ENCODE data around the gene PTP4A2. TPM values are rescaled to one million over a fixed set of nuclear protein-coding genes. Genes with fewer than 3 reads are reported as not detected.
"Not testable (repeated sequence)": the region's sequence is repeated elsewhere in the genome, so short reads cannot be mapped to it uniquely, and the experiment has no call there.

Gene PTP4A2
- total RNA-seq, 2 experiments from 2014 or later, result 401 to 507 TPM

DNA sequence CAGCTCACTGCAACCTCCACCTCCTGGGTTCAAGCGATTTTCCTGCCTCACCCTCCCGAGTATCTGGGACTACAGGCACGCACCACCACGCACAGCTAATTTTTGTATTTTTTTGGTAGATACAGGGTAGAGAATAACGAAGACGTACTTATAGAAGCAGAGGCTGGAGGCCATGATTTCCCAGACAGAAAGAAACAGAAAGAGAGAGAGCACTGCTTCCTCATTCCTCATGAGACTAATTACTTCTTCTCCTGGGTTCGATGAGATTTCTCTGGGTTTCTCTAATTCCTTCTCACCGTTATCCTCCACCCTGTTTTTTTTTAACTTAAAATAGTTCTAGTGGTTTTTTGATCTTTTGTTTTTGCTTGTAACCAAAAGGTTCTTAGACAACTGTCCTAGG lies 23.4 kb upstream of the PTP4A2 start:
- CTCF ChIA-PET, result interaction anchor here (0.8 to 19.2 kb wide), 10 partner anchors 10 to 172 kb away, joined by 3 to 530 read pairs (median 42); partner anchors contain the start of genes PTP4A2 and SPOCD1
- Mint-ChIP-seq H3K27me3 (peaks cover 3% of the 10 kb centered on the region), H3K27ac (peak overlapping the region; percentile 78), H3K36me3 (no peaks in the 10 kb centered on the region), H3K4me1 (peaks cover 74% of the 10 kb centered on the region), H3K9me3 (ENCODE audit: low read depth) (no peaks in the 10 kb centered on the region), H3K4me3 (no peak overlapping the region)
- no peak for ATAC-seq
- DNase-seq, result no peak

DNA sequence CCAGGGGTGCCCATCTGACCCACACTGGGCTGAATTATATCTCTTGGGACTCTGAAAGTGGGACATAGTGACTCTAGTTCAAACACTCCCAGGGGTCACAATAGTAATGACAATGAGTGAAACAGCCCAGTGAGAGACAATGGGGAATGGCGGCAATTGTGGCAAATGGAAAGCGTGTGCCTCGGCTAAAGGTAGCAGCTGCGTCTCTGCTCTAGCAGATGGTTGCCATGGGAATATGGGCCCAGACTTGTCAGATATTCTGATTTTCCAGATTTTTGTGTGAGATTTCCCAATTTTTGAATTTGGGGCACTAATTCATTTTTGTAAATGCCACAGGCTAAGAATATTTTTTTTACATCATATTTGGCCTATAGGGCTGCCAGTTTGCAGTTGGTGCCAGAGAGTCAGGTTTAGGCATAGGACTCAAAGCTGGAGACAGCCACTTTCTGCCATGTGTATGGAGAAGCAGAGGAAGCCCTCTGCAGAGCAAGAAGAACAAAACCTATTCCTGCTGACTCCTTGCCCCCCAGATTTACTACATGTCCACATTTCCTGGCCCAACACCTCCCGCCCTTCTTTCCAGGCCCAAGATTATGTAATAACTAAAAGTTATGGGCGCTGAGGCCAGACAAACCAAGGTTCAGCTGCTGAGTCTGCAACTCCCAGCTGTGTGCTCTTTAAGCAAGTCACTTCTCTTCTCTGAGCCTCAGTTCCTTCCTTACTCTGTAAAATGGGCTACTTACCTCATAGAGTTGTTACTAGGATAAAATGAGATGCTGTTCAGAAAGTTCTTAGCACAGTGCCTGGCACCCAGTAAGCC lies 21.6 kb upstream of the PTP4A2 start:
- Mint-ChIP-seq H3K9me3 (ENCODE audit: low read depth) (no peaks in the 10 kb centered on the region), H3K36me3 (no peaks in the 10 kb centered on the region), H3K27ac (peak overlapping the region; percentile 58), H3K4me1 (peaks cover 89% of the 10 kb centered on the region), H3K27me3 (peaks cover 3% of the 10 kb centered on the region), H3K4me3 (no peak overlapping the region)
- ATAC-seq (no peak), DNase-seq (no peak)
- CTCF ChIA-PET, result interaction anchor here (1.0 to 19.2 kb wide), 3 partner anchors 20 to 146 kb away, joined by 3 to 530 read pairs (median 110); partner anchors contain the start of genes PTP4A2 and SPOCD1

DNA sequence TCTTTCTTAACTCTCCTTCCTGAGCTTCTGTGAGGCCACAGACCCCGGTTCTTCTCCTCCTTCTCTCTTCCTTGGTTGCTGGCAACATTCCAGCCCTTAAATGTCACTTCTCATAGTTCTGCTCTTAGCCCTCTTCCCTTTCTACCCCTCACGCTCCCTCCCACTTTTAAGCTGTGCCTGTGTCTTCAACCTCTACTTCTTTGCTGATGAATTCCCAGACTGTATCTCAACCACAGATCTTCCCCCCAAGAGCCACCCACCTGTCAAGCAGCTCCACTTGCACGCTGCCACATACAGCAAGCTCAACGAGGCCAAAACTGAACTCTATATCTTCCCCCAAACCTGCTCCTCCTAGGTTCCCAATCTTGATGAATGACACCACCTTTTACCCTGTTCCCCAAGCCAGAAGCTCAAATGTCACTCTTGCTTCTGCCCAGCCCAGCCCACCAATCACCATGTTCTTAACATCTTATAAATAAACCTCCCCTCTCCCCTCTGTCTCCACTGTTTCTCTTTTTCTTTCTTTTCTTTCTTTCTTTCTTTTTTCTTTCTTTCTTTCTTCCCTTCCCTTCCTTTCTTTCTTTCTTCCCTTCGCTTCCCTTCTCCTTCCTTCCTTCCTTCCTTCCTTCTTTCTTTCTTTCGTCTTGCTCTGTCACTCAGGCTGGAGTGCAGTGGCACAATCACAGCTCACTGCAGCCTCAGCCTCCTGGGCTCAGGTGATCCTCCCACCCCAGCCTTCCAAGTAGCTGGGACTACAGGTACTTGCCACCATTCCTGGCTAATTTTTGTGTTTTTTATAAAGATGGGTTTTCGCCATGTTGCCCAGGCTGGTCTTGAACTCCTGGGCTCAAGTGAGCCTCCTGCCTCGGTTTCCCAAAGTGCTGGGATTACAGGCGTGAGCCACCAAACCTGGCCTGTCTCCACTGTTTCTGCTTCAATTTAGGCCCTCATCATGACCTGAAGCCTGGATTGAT lies 19.8 kb upstream of the PTP4A2 start:
- peak; percentile 84 for DNase-seq
- no peaks in the 10 kb centered on the region for H3K36me3 Mint-ChIP-seq
- CTCF ChIA-PET, result interaction anchor here (0.7 to 19.2 kb wide), 15 partner anchors 9 to 213 kb away, joined by 3 to 530 read pairs (median 3); partner anchors contain the start of genes PTP4A2 and SPOCD1
- peak; percentile 63 for ATAC-seq
- H3K27ac Mint-ChIP-seq, result peak overlapping the region; percentile 84
- peak overlapping the region; percentile 35 for H3K4me3 Mint-ChIP-seq
- no peaks in the 10 kb centered on the region for H3K9me3 Mint-ChIP-seq (ENCODE audit: low read depth)
- H3K27me3 Mint-ChIP-seq, result no peaks in the 10 kb centered on the region
- peaks cover 87% of the 10 kb centered on the region for H3K4me1 Mint-ChIP-seq

DNA sequence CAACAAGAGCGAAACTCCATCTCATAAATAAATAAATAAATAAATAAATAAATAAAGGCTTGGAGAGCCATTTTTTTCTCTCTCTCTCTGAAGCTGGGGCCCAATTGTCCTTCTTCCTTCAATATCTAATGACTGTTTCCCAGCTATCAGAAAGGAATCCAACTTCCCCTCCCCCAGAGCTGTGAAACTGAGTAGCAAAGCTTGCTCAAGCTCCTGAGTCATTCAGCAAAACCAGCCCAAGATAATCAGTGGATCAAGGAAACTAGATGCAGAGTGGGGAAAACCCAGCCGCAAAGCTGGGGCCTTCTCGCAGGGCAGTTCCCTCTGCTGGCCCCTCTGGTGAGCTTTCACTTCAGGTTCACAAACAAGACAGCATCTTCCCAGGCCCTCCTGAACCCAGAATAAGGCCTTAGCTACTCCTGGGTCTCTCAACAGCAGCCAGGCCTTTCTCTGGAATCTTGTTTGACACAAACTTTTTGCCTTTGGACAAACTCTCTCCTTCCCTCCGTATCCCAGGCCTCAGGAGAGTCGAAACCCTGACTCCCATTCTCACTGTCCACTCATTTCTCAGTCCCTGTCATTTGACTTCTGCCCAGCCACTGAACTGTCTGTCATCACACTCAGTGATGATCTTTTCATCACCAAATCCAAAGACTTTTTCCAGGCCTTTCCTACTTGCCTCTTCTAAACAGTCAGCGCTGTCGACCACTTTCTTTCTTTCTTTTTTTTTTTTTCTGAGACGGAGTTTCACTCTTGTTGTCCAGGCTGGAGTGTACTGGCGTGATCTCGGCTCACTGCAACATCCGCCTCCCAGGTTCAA lies 18.0 kb upstream of the PTP4A2 start:
- H3K27me3 Mint-ChIP-seq, result no peaks in the 10 kb centered on the region
- peak overlapping the region; percentile 48 for H3K4me3 Mint-ChIP-seq
- H3K4me1 Mint-ChIP-seq, result peaks cover 86% of the 10 kb centered on the region
- peak overlapping the region; percentile 84 for H3K27ac Mint-ChIP-seq
- no peaks in the 10 kb centered on the region for H3K9me3 Mint-ChIP-seq (ENCODE audit: low read depth)
- peak; percentile 93 for DNase-seq
- CTCF ChIA-PET, result interaction anchor here (0.7 to 19.2 kb wide), 10 partner anchors 8 to 335 kb away, joined by 3 to 530 read pairs (median 9); partner anchors contain the start of genes PTP4A2 and SPOCD1
- no peaks in the 10 kb centered on the region for H3K36me3 Mint-ChIP-seq
- ATAC-seq, result peak; percentile 82

DNA sequence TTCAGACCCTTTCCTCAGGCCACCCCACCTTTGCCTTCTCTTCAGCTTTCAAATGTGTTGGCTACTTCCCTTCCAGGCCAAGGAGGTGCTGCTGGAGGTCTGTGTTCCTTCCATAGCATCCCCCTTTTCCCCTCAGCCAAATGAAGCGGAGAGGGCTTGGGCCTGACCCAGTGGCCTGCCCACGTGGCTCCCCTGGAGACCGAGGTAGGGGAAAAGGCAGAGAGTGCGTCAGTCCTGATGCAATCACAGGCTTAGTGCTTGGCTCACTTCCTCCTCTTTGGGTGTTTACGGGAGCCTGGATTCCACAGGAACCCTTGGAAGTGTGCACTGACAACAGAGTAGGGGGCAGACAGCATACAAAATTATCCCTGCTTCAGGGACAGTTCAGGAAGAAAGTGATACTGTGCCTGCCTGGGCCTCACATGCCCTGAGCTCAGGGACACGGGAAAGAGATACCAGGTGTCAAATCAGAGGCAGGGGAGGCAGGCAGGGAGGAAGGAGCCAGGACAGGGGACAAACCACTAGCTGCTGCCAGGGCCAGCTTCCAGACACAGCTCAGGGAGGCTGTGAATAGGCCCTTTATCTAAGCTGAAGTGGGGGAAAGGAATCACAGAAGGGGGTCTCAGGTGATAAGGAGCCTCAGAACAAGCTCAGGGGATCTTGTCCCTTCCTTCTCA lies 16.6 kb upstream of the PTP4A2 start:
- ATAC-seq (no peak), DNase-seq (no peak)
- no peaks in the 10 kb centered on the region for H3K9me3 Mint-ChIP-seq (ENCODE audit: low read depth)
- peaks cover 78% of the 10 kb centered on the region for H3K4me1 Mint-ChIP-seq
- CTCF ChIA-PET, result interaction anchor here (1.7 to 19.2 kb wide), 7 partner anchors 9 to 141 kb away, joined by 8 to 530 read pairs (median 15); partner anchors contain the start of genes PTP4A2 and SPOCD1
- H3K27me3 Mint-ChIP-seq, result no peaks in the 10 kb centered on the region
- H3K4me3 Mint-ChIP-seq, result no peak overlapping the region
- H3K27ac Mint-ChIP-seq, result peak overlapping the region; percentile 56
- H3K36me3 Mint-ChIP-seq, result no peaks in the 10 kb centered on the region

DNA sequence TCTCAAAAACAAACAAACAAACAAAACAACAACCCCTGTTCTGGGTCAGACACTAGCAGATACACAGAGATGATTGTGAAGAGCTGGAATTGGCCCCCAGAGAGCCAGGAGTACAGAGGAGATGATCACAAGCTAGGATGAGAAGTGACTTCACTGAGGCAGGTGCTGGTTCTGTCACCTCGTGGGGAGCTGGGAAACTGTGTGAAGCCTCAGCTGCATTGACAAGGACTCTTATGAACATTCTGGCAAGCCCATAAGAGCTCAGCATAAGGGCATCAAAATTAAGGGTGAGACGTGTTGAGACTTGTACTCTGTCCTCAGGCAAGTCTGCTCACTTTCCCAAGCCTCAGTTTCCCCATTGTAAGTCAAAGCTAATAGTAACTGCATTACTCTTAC lies 14.7 kb upstream of the PTP4A2 start:
- H3K27me3 Mint-ChIP-seq, result no peaks in the 10 kb centered on the region
- no peak overlapping the region for H3K4me3 Mint-ChIP-seq

DNA sequence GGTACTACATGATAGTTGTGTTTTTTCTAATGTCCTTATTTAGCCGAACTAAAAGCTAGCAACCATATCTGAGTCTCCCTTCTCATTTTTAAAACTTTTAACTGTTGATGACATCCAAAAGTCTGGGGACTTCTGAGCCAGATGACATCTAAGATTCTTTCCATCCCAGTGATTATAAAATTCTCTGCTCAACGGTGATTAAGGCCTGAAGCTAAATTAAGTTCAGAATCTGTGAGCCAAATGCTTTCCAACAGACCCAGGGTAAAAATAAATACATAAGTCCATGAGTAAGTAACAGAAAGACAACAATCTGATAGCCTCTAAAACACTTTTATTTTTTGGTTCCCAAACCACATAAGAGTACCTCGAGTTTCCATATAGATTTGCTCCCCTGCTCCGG lies 13.1 kb upstream of the PTP4A2 start:
- Mint-ChIP-seq H3K36me3 (no peaks in the 10 kb centered on the region), H3K9me3 (ENCODE audit: low read depth) (no peaks in the 10 kb centered on the region), H3K27ac (no peak overlapping the region), H3K27me3 (no peaks in the 10 kb centered on the region), H3K4me3 (no peak overlapping the region), H3K4me1 (peaks cover 56% of the 10 kb centered on the region)
- ATAC-seq (no peak), DNase-seq (no peak)
- CTCF ChIA-PET, result interaction anchor here (5.6 to 19.2 kb wide), 2 partner anchors 12 kb away, joined by 49 to 530 read pairs; partner anchors contain the start of gene PTP4A2

More for the DNA sequence above, 14.7 kb upstream of the PTP4A2 start:
- CTCF ChIA-PET, result interaction anchor here (0.6 to 19.2 kb wide), 6 partner anchors 11 to 109 kb away, joined by 3 to 530 read pairs (median 4); partner anchors contain the start of gene PTP4A2
- peak overlapping the region; percentile 12 for H3K27ac Mint-ChIP-seq
- peaks cover 62% of the 10 kb centered on the region for H3K4me1 Mint-ChIP-seq
- ATAC-seq (no peak), DNase-seq (no peak)
- H3K9me3 Mint-ChIP-seq (ENCODE audit: low read depth), result no peaks in the 10 kb centered on the region
- H3K36me3 Mint-ChIP-seq, result no peaks in the 10 kb centered on the region

DNA sequence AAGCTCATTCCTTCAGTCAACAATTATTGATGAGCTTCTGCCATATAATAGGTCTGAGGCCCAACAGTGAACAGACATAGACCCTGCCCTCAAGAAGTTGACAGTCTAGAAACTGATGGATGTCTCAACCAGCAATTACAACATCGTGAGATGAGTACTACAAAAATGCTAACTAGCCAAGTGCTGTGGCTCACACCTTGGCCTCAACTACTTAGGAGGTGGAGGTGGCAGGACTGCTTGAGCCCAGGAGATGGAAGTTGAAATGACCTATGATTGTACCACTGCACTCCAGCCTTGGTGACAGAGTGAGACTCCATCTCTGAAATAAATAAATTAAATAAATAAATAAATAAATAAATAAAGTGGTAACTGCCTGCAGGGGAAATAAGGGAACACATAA lies 11.7 kb upstream of the PTP4A2 start:
- no peak for ATAC-seq
- DNase-seq, result no peak
- Mint-ChIP-seq H3K27me3 (no peaks in the 10 kb centered on the region), H3K4me3 (no peak overlapping the region), H3K9me3 (ENCODE audit: low read depth) (no peaks in the 10 kb centered on the region), H3K27ac (no peak overlapping the region), H3K4me1 (peaks cover 53% of the 10 kb centered on the region), H3K36me3 (no peaks in the 10 kb centered on the region)
- CTCF ChIA-PET, result interaction anchor here (0.6 to 19.2 kb wide), 3 partner anchors 10 to 85 kb away, joined by 4 to 530 read pairs (median 49); partner anchors contain the start of gene PTP4A2

DNA sequence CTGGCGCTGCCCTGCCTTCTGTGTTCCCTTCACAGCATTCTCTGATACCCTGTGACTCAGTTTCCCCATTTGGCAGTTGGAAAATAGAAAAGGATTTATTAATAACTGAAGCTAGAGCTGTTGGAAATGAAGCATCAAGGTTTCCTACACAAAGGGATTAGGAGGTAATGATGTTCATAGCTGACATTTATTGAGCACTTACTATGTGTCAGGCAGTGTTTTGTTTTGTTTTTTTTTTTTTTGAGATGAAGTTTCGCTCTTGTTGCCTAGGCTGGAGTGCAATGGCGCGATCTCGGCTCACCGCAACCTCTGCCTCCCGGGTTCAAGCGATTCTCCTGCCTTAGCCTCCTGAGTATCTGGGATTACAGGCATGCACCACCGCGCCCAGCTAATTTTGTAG lies 7.5 kb upstream of the PTP4A2 start:
- not testable (repeated sequence) for DNase-seq; H3K9me3 Mint-ChIP-seq (ENCODE audit: low read depth); ATAC-seq; H3K36me3 Mint-ChIP-seq; H3K27me3 Mint-ChIP-seq
- Mint-ChIP-seq H3K4me3 (peak overlapping the region; percentile 77), H3K27ac (peak overlapping the region; percentile 80), H3K4me1 (peaks cover 55% of the 10 kb centered on the region)
- CTCF ChIA-PET, result interaction anchor here (1.1 to 14.9 kb wide), 3 partner anchors 11 to 129 kb away, joined by 3 to 530 read pairs (median 27); no protein-coding TSS in a partner anchor

DNA sequence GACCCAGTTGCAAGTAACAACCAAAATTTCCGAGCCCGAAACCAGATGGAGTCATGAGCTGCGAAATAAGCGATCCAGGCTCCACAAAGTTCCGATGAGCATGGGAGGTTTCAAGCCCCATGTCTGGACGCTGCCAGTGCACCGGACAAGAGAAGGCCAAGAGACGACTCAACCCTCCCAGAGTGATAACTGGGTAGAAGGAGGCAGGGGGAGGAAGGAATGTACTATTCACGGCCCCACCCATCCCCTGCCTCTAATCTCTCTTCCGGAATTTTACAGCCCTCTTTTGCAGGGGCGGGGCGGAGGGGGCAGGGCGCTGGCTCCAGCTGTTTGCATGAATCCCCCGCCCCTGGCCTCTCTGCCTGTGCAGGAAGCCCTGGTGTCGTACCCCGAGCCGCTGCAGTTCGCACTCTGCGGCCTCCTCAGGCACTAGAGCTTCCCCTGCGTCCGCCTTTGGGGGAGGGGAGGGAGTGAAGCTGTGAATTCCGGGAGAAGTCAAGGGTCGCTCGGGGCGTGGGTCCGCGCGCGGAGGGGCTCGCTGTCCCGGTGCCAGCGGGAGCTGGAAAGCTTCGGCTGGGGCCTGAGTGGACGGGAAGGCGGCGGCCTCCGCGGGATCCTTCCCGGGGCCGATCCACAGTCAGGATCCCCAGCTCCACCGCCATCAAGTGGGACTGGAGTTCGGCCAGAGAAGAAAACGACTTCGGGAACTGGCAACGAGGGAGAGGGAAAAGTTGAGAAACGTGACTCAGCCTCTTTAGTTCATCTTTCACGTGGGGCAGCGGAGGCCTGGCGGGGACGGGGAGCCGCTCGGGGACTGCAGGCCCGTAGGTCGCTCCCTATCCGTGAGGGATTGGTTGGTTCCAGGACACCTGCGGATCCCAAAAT lies 6.3 kb upstream of the PTP4A2 start:
- CTCF ChIA-PET, result interaction anchor here (0.8 to 14.9 kb wide), 8 partner anchors 10 to 155 kb away, joined by 3 to 530 read pairs (median 3); partner anchors contain the start of gene SPOCD1
- DNase-seq (peak; percentile 97), ATAC-seq (peak; percentile 67)
- Mint-ChIP-seq H3K4me3 (peak overlapping the region; percentile 77), H3K27ac (peak overlapping the region; percentile 96), H3K36me3 (no peaks in the 10 kb centered on the region), H3K4me1 (peaks cover 61% of the 10 kb centered on the region), H3K27me3 (no peaks in the 10 kb centered on the region), H3K9me3 (ENCODE audit: low read depth) (no peaks in the 10 kb centered on the region)

Data from activated CD8-positive, alpha-beta memory T cell treated with anti-CD3 and anti-CD28 coated beads, Interleukin-2, amount 10 ng/mL, durations not matched to agents 7 days and 5 days (primary cell).